ENCODE data around the gene SLC51B. TPM values are rescaled to one million over a fixed set of nuclear protein-coding genes. Genes with fewer than 3 reads are reported as not detected.
A peak's percentile ranks its signal among the peaks of the same experiment; 100 is the strongest.
"Not testable (repeated sequence)": the region's sequence is repeated elsewhere in the genome, so short reads cannot be mapped to it uniquely, and the experiment has no call there.

Gene SLC51B
- not detected in 2 replicates for total RNA-seq

- no peak within 1 kb of the TSS for H3K4me3 ChIP-seq (ENCODE audit: low read depth, low read length)
- no peak for TF ChIP-seq CTCF (conservative IDR thresholded peaks at IDR 0.05; ENCODE audit: low read depth, low read length)
- DNase-seq (ENCODE audit: low read depth), result peak; percentile 92
Observed at GRCh38 chr15:65044724-65045481, at the start of gene SLC51B. Gene SLC51B, plus strand, starts transcription at chr15:65045387. Its CDS starts 4,618 bp downstream, at chr15:65050005.

- no peak overlapping the region for H3K4me3 ChIP-seq (ENCODE audit: low read depth, low read length)
- no peak for DNase-seq (ENCODE audit: low read depth)
- TF ChIP-seq CTCF (conservative IDR thresholded peaks at IDR 0.05; ENCODE audit: low read depth, low read length), result no peak
Observed at GRCh38 chr15:64997066-64997465, 48.1 kb upstream of the SLC51B start.

GRCh38 chr15:64997745-64998375 is 47.3 kb upstream of the SLC51B start:
- no peak overlapping the region for H3K4me3 ChIP-seq (ENCODE audit: low read depth, low read length)
- no peak for DNase-seq (ENCODE audit: low read depth)
- no peak for TF ChIP-seq CTCF (conservative IDR thresholded peaks at IDR 0.05; ENCODE audit: low read depth, low read length)

- no peak for TF ChIP-seq CTCF (conservative IDR thresholded peaks at IDR 0.05; ENCODE audit: low read depth, low read length)
- no peak for DNase-seq (ENCODE audit: low read depth)
Observed at GRCh38 chr15:65004993-65005392, 40.2 kb upstream of the SLC51B start.

GRCh38 chr15:65006876-65007275 is 38.3 kb upstream of the SLC51B start:
- TF ChIP-seq CTCF (conservative IDR thresholded peaks at IDR 0.05; ENCODE audit: low read depth, low read length), result no peak

More at GRCh38 chr15:65004993-65005392, 40.2 kb upstream of the SLC51B start:
- H3K4me3 ChIP-seq (ENCODE audit: low read depth, low read length), result no peak overlapping the region

GRCh38 chr15:65008983-65009382 is 36.2 kb upstream of the SLC51B start:
- no peak for TF ChIP-seq CTCF (conservative IDR thresholded peaks at IDR 0.05; ENCODE audit: low read depth, low read length)
- DNase-seq (ENCODE audit: low read depth), result no peak
- H3K4me3 ChIP-seq (ENCODE audit: low read depth, low read length), result no peak overlapping the region

More at GRCh38 chr15:65006876-65007275, 38.3 kb upstream of the SLC51B start:
- DNase-seq (ENCODE audit: low read depth), result no peak
- H3K4me3 ChIP-seq (ENCODE audit: low read depth, low read length), result no peak overlapping the region

- not testable (repeated sequence) for DNase-seq (ENCODE audit: low read depth); H3K4me3 ChIP-seq (ENCODE audit: low read depth, low read length)
Observed at GRCh38 chr15:65011198-65011597, 34.0 kb upstream of the SLC51B start.
